ENCODE data around the gene CDH11. TPM values are rescaled to one million over a fixed set of nuclear protein-coding genes. Genes with fewer than 3 reads are reported as not detected.

The CDH11 gene
- polyA plus RNA-seq, 1 donor: 169 TPM

DNA sequence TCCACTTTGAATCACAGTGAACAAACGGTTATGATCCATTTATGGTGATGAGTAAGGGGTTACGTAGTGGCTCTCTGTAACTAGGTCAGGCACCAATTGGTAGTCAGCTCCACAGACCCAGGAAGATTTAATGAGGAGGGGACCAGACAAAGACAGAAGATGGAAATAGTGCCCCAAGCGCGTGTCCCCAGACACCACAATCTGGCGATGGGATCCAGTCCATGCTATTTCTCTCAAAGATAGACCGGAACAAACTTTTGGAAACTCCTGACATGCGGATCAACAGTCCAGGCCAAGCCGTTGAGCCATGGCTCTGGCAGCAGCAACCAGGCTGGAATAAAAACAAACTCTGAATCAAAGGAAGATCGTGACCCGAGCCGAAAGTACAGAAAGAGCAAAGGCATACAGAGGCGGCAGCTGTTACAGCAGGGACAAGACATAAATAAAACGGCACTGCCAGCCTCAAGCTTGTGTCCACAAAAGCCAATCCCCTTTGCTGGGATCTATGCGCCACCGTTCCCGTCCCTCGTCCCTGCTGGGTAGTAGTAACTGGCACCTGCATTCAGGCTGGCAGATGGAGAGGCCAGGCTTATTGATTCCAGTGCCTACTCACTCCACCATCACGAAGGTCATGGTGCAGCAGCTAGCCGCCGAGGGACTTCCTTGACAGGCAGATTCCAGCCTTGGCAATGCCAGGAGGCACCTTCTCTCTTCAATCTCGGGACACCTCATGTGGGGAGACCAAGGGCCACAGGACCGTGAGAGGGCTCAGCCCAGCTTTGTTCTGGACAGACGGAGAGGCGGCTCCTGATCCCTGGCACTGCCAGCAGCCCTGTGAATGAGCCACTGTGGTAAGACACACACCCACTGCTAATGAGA, 50.2 kb downstream of the CDH11 start:
- DNase-seq: peak; percentile 17

DNA sequence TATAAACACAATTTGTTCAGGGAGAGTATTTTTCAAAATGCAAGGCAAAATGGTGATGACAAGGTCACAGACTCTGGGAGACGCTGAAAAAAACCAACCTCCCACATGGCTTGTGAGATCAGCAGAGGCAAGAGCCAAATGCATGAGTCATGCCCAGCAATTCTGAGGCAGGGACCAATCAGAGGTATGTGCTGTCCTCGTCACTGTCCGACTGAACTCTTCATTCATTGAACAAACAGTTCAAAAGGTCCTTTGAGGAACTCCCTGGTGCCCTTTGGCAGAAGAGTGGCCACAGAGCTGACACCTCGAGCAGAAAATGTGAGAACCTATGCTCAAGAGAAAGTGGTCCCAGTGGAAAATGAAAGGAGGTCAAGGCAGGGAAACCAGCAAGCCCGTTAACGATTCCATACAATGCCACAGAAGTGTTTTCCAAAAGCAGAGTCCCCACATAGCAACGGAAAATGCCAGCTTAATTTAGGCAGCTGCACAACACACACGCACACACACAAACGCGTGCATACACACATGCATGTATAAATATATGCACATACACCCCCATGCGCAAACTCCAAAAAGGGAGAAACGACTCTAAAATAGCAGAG, 50.9 kb downstream of the CDH11 start:
- DNase-seq: no peak

DNA sequence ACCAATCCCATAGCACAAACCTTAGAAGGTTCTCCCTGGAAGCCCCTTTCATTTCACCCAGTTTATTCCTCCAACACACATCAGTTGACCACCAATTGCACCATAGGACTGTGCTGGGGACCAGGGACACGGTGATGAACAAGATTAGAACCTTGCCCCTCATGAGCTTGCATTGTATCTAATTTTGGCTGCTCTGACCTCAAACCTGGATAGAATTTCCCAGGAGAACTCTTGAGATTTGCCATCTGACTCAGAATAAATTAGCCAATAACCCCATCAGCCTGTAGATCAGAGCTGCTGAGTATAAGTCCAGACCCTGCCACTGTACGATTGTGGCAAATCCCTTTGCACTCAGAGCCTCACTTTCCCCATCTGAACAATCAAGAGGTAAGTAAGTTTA, 52.1 kb downstream of the CDH11 start:
- no peak for DNase-seq

DNA sequence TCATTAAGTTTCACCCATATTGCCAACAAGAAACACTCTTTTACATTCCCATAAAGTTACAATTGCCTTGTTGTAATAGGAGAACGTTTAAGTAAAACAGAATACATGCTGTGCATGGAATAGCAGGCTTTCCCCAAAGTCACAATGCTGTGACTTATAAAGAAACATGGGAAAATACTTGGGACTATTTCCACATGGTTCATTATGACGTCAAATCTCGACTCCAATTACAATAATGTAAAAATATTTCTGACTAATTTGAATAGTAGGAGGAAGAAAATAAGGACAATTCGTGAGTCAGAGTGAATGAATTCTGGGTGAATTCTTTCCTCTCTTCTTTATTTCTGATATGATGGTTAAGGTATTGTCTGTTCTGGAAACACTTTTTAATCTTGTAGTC, 52.8 kb downstream of the CDH11 start:
- no peak for DNase-seq

DNA sequence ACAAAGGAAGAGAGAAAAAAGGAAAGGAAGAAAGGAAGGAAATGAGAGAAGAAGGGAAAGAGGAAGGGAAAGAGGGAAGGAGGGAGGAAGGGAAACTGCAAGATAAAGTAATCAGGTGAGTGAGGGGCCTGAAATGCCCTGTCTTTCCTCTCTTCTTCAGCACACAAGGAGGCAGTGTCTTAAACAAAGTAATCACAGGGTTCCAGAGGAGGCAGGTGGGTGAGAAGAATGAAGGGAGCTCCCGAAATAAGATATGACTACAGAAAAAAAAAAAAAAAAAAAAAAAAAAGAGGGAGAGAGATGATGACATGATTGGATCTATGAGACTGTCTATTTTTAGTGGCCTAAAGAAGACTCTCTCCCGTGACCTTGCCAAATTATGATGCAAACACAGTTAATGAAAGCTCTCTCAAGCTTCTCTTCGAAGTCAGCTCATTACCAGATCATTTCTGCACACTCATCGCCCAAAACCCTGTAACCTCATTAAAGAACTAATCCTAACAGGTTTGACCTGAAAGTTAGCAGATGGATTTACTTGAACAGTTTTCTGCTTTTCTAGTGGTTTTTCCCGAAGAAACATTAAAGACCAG, 53.6 kb downstream of the CDH11 start:
- DNase-seq: no peak

DNA sequence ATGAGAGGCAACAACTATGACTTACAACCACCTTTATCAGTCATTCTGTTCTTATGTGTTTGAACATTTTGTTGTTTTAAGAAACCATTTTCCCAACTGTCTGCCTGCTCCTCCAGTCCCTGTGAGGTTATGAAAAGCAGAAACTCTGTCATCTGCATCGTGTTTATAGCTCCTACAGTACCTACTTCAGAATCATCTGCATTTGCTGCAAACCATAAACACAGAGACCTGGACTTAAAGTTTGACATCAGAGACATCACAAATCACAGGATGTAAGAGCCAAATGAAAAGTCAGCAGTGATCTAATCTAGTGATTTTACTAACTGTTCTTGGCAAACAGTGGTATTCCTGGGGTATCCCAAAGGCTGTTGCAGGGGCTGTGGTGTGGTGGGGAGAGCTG, 55.2 kb downstream of the CDH11 start:
- no peak for DNase-seq

DNA sequence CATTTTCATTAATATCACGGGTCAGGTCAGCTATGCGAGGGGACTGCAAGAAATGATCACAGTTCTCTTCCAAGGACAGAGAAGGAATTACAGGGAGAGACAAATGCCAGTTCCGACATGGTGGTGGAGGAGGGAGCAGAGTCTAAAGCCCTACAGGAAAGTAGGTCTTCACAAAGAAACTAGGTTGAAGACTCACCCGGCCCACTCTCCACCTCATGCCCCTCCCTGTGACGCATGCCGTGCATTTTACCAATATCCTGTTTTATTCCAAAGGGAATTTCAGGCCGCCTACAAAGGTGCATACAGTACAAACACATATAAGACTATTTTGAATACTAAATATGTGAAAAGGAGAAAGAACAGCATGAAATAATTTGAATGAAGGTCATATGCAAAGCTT, 56.8 kb downstream of the CDH11 start:
- no peak for DNase-seq

DNA sequence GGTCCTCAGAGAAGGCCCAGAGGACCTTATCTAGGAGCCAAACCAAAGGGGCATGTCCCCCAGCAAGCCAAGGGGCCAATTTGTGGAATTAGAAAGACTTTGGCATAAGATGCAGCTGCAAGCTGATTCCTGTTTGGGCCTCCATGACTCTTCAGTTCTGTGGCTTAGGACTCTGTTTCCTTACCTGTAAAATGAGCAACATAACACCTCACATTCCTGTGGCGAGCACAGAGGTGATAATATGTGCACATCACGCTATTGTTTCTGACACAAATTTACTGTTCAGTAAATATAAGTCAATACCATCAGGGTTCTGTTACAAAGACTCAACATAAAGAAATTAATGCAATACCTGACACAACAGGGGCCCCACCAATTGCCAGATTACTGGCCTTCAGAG, 57.7 kb downstream of the CDH11 start:
- no peak for DNase-seq

DNA sequence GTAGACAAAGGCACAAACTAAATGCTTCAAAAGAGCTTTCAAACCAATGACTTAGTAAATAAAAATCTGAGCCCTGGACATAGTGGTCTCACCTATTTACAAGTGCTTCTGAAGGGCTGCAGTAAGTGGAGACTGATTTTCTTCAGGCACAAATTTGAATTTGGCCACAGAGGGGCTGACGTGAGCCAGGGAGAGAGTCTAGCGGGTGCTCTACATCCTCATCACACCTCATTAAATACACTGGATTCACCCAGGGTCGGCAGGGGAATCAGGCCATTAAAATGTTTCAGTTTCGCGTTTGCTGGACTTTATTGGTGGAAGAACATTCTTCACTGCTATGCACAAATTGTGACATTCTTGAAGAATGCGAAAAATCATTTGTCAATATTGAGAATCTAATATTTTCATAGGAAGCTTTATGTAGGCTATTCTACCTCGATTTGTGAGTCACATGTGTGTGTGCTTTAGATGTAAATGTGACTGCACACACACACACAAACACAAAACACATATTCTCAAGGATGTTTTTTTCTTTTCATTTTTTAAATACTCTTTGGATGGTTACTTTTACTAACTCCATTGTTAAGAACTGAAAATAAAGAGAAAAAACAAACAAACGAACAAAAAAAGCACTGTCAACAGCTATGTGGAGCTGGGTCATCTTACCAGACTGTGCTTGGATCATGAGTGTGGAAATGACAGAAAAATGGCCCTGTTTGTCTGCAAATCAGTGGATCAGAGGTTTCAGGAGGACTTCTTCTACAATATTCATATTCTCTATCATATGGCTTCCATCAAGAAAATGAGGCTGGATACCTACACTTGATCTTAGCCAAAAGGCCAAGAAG, 58.9 kb downstream of the CDH11 start:
- DNase-seq: no peak

DNA sequence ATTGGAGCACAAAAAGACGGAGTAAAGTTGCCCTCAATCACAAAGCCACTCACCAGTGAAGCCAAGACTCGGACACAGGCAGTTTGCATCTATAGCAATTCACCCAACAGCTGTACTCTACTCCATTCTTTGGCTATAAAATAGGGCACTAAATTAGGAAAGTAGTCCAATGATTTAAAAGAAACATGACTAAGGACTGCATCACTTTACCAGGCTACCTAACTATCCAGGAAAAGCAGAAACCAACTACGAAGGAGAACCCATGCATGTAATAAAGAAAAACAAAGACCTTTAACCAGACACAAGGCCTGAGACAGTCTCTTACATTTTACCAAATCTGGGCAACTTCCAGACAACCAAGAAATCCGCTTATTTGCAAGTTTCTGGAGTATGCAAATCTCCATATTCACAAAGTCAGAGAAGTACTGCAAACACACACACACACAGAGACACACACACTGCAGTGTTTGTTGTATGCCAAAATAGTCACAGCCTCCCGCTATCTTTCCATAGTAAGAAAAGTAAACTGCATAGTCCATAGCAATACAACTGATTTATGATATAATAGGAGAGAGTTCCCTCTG, 59.8 kb downstream of the CDH11 start:
- no peak for DNase-seq

DNA sequence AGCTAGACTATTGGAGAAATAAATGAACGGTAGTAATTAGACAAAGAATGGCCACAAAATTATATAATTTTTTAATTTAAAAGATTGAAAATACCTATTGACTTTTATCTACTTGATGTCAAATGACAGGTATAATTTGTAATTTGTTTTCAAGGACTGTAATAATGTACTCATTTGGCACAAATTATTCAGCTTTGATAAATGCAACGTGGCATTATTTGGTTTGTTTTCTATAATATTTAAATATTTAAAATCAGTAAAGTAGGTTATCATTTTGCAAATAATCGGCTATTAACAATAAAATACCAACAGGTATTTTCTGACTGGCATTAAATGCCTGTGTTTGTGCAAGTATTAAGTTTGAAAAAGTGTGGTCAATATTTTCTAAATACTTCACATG, 60.6 kb downstream of the CDH11 start:
- DNase-seq: no peak

DNA sequence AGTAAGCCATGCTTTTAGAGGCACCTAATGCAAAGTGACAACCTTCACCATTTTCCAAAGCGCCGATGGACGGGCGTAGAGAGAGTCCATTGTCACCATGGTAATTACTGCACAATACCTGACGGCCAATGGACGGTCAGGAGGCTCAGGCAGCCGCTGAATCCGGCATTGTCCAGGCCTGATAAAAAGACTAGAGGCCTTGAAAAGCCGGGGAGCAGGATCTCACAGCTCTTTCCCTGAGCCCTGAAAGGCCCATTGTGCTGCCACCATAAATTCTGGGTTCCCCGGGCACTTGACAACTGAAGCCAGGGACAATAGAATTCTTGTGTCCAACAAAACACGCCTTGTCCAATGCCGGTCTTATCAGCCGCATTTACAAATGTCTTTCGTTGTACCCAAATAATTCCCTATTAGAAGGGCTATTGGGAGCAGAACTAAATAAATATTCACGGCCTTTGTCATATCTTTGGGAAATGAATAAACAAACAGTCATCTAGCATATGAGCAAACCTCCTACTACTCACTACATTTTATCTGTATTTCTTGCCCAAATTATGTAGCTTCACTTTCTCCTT, 62.4 kb downstream of the CDH11 start:
- no peak for DNase-seq

DNA sequence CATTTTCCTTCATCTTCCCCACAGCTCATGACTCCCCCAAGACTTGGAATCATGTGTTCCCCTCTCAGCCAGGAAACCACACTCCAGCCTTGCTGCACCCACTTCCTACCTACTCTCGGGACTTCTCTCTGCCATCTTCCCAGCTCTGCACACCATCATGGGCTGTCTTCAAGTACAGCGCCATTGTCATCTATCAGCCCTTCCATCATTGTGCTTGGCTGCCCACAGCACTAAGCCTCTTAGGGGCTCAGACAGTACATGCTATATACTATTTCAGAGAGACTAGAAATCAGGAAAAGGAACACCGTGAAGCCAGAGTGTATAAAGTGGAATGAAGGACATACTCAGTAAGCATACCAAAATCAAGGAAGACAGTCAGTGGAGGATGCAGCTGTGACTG, 64.7 kb downstream of the CDH11 start:
- DNase-seq: no peak

DNA sequence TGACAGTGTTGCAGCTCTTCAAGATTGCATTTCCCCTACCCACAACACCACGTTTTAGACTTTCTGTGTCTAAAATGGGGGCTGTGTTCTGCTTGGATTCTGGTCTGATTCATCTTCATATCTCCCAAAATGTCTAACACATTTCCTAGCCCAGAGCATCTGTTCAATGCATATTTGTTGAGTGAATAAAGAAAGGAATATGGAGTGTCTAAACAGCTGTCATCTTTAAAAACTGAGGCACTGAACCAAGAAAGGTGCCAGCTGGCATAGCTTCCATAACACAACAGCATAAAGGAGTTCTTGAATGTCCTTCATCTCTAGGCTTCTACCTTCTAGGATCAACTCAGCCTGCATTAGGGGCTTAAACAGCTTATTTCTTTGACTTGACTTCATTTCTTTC, 67.4 kb downstream of the CDH11 start:
- DNase-seq: no peak

DNA sequence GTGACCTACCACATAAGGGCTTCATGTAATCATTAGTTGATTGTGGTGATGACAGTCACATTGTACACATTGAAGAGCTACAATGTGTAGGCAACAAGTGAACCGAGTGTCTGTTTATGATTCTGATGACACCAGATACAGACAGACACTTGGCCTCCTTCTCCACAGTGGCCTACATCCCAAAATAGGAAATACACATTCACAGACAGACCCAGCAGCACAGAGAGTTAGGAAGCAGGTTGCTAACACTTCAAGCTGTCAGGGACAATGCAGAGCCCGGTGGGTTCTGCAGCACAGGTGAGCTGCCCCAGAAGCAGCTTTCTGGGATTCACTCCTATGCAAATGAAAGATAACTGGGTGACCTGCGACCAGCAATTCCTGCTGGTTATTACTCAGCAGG, 72.2 kb downstream of the CDH11 start:
- no peak for DNase-seq

DNA sequence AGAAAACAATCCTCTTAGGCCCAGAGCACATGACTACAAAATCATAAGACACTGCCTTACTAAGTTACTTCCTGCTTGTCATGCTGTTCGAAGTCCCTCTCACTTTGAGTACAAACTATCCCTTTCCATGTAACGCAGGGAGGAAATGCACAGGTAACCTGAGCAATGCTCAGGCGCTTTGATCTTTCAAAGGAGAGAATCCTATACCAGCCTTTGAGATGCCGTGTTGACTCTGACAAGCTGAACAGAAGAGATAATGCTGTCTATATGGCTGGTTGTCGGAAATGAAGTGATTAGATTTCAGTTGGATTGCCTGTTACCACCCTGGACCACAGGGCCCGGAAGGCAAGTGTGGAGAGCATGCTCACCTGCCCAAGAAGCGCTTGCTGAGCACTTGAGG, 75.9 kb downstream of the CDH11 start:
- DNase-seq: peak; percentile 43

DNA sequence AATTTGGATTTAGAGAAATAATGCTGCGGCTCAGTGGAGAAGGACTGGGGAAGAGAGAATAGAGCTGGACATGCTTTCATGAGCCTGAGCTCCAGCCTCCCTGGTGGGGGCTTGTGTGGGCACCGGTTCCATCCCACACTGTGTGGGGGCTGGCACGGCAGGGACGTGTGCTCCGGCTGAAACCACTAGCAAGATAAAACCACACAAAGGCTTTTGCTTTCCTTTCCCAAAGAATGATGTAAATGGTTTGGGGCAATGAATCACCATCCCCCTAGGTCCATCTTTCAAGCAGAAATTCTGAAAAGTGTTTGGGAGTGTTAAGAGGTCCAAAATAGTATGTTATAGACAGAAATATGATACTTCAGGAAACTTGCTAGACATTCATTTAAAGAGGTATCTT, 77.0 kb downstream of the CDH11 start:
- DNase-seq: peak; percentile 46

DNA sequence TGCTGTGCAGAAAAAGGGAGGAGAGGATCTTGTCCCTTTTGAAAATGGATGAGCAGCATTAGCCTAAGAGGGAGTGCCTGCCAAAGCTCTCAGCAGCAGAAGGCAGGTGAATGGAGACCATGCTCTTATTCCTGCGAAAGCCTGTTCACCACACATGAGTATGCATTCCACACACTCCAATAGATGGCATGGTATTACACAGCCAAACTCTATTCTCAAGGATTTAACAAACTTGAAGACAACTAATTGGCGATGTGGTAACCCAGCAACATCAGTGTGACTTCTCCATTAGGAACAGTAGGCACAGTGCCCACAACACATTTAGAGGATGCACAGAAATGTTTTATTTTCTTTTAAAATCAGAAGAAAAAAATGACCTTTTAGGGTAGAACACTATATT, 77.8 kb downstream of the CDH11 start:
- no peak for DNase-seq

DNA sequence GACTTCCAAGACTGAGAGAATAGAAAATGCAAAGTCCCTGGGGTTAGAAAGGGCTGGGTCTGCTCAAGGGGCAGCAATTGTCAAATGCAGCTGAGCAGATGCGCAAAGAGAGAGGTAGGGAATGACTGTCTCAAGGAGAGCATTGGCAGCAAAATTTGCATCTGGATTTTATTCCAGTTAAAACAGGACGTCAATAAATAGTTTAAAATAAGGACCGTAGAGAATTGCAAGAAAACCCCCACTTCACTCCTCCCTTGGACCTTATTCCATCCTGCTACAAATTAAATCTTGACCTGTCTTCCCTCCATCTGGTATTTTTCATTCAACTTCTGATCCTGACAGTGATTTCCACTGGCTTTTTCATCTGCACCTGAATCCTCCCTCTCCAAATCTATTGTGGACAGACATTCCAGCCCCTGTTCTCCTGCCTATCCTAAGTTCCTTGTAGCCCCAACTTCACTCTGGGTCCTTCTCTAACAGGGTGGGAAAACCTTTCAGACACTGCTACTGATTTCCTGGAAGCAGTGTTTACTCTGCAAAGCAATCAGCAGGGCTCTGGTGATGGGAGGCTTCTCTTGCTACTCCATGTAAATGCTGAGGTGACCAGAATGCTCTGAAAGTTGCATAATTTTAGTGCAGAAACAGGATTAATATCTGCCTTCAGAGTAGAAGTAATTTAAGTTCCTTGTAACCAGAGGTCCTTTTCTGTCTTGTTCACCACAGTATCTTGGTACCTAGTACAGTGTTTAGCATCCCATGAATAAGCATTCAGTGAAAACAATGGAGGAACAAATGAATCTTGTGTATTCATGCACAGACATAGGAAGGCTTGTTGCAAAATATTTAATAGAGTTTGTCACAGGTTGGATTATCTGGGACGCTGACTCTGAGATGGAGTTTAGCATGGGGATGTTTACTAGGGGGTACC, 79.2 kb downstream of the CDH11 start:
- DNase-seq: no peak

DNA sequence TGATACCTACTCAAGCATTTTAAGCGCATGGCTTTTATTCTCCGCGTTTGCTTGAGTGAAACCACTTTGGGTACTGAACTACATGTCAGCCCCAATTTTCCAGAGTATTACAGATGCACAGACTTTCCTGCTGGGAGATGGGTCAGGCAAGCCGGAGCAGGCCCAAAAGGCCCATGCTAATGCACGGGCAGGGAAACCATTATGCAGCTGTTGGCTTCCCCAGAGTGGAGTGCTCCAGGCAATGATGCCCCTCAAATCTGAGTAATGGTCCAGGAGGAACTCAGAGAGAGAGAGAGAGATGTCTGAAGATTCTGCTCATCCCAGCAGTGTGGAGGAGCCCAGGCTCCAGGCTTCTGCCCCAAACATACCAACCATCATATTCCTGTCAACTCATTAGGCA, 80.2 kb downstream of the CDH11 start:
- no peak for DNase-seq

DNA sequence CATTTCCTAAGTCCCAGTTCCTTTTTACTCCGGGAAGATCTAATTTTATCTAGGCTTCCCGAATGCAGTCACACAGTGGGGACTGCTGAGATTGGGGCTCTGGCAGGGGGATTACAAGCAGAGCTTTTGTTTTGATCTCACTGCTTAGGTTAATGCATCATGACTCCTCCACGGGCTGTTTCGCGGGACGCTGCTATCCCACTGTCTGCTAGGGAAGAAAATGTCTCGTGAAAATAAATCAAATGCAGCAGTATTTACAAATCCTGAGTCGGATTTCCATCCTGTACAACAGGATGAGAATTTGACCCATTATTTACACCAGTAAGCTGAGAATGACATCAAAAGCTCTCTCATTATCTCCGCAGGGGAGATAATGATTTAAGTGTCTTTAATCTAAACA, 83.8 kb downstream of the CDH11 start:
- peak; percentile 45 for DNase-seq

All from left kidney (tissue), 2 donors.